Uterus (tissue), 4 donors: ENCODE data around the gene RABGGTA. TPM values are rescaled to one million over a fixed set of nuclear protein-coding genes. Genes with fewer than 3 reads are reported as not detected.

Source experiments
- DNase-seq, 2 donors: peaks; one replicate each; pipeline ENCODE4 v3.0.0-alpha.2; 2019 to 2020
- H3K27ac ChIP-seq, 2 donors: fragments of 200-600 bp; sonication (generic); 1 replicate in 1 of 2; 2 replicates in 1 of 2; pipeline ENCODE4 v1.5.1; 2016 to 2018
- H3K27me3 ChIP-seq, 2 donors: fragments of 200-600 bp; sonication (generic); one replicate each; pipeline ENCODE4 v1.5.1; 2018 to 2019; ENCODE audit warnings: control low read depth in 1 of 2
- H3K36me3 ChIP-seq, 2 donors: fragments of 200-600 bp; sonication (generic); one replicate each; pipeline ENCODE4 v1.5.1; 2019; ENCODE audit warnings: control low read depth in 1 of 2
- H3K4me1 ChIP-seq, 2 donors: fragments of 200-600 bp; sonication (generic); one replicate each; pipeline ENCODE4 v1.5.1; 2018 to 2019; ENCODE audit warnings: control low read depth in 1 of 2
- H3K4me3 ChIP-seq, 2 donors: fragments of 200-600 bp; sonication (generic); 1 replicate in 1 of 2; 2 replicates in 1 of 2; pipeline ENCODE4 v1.5.1; 2018 to 2019; ENCODE audit warnings: mild to moderate bottlenecking in 1 of 2
- H3K9me3 ChIP-seq, 2 donors: fragments of 200-600 bp; sonication (generic); one replicate each; pipeline ENCODE4 v1.5.1; 2019; ENCODE audit warnings: control low read depth in 1 of 2
- POLR2A ChIP-seq, 2 donors: fragments of 450-650 bp; IDR thresholded peaks; one replicate each; pipeline ENCODE4 v1.6.1; 2016; ENCODE audit warnings: antibody characterized with exemption in 2 of 2, mild to moderate bottlenecking in 1 of 2, moderate library complexity in 1 of 2
- intact Hi-C: fragments of 100-400 bp; cut with DNase I; formaldehyde crosslinking; loops from one replicate; pipeline ENCODE4 v1.15.1; 2023; ENCODE audit warnings: low total_unique reads
- total RNA-seq, 4 donors: library from RNA; depleted of rRNA in 3 of 4; stranded (reverse); fragments of >200 nt in 3 of 4; gene quantifications; one replicate each; pipeline versions ENCODE4 v1.1.0 to v1.2.4, GENCODE V29; 2014 to 2023
- TF ChIP-seq, protein P1 (sequence below), 4 experiments: fragments of 200-600 bp in 2 of 4; fragments of 450-650 bp in 2 of 4; sonication (generic) in 2 of 4; IDR thresholded peaks; one replicate each; pipeline ENCODE4 v1.5.1; 2016 to 2019; ENCODE audit warnings: antibody characterized with exemption in 4 of 4, mild to moderate bottlenecking in 2 of 4, moderate library complexity in 1 of 4
- donor health status: DM: yes; HTN: yes; CAD: no.

RABGGTA gene
- total RNA-seq, 4 donors from 2014 or later: 9.2 to 67.9 (median 23.2) TPM

DNA sequence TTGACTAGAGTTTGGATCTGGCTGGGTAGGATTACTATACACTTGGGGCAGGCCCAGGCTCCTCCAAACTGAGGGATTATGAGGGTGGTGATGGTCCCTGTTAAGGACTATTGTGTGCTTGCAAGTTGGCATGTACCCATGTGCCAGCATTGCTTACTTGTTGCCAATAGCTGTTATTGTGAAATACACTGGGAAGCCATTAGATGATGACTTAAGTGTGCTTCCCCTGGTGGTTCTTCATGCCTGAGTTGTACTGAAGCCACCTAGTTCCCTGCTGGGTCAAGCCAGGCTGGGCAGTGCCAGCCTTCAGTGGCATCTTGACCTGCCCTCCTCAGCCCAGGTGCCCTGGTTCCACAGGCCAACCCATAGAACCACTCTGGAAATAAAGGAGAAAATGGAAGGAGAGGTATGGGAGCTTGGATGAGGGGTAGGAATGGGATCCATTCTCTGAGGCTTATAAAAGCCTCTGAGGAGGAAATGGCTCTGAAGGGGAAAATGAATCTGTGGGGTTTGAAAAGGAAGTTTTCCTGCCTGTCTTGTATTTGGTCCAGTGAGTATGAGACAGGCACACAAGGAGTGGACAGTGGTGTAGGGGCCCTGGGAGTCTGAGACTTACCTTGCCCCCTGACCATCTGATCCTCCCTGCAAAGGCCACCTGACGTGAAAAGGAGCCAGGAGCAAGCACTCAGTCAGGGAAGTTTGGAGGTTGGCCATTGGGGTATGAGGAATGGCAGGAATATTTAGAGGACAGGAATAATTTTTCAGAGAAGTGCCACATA, 40.6 kb upstream of the RABGGTA start:
- TF ChIP-seq POLR2A (IDR thresholded peaks at IDR 0.05): no peak
- no peak for DNase-seq
- Histone ChIP-seq H3K27ac (peak overlapping the region; percentile 78 to 80), H3K4me3 (peak overlapping the region in 1 of 2 donors; percentile 61), H3K4me1 (peaks cover 5 to 20% of the 10 kb centered on the region in 2 donors), H3K36me3 (no peaks in the 10 kb centered on the region), H3K27me3 (no peaks in the 10 kb centered on the region), H3K9me3 (no peaks in the 10 kb centered on the region)
- intact Hi-C loops: no loop called here

DNA sequence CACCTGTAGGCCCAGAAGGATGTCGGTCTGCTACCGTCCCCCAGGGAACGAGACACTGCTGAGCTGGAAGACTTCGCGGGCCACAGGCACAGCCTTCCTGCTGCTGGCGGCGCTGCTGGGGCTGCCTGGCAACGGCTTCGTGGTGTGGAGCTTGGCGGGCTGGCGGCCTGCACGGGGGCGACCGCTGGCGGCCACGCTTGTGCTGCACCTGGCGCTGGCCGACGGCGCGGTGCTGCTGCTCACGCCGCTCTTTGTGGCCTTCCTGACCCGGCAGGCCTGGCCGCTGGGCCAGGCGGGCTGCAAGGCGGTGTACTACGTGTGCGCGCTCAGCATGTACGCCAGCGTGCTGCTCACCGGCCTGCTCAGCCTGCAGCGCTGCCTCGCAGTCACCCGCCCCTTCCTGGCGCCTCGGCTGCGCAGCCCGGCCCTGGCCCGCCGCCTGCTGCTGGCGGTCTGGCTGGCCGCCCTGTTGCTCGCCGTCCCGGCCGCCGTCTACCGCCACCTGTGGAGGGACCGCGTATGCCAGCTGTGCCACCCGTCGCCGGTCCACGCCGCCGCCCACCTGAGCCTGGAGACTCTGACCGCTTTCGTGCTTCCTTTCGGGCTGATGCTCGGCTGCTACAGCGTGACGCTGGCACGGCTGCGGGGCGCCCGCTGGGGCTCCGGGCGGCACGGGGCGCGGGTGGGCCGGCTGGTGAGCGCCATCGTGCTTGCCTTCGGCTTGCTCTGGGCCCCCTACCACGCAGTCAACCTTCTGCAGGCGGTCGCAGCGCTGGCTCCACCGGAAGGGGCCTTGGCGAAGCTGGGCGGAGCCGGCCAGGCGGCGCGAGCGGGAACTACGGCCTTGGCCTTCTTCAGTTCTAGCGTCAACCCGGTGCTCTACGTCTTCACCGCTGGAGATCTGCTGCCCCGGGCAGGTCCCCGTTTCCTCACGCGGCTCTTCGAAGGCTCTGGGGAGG, 39.5 kb upstream of the RABGGTA start, which contains the start of gene LTB4R:
Gene LTB4R (plus strand): TSS at position 857 of the 959 bp plus-strand sequence. CDS start 4,150 bp downstream, outside the sequence.
- intact Hi-C loops: no loop called here
- TF ChIP-seq POLR2A (IDR thresholded peaks at IDR 0.05): peak in 1 of 2 donors; percentile 30
- TF ChIP-seq, protein P1, sequence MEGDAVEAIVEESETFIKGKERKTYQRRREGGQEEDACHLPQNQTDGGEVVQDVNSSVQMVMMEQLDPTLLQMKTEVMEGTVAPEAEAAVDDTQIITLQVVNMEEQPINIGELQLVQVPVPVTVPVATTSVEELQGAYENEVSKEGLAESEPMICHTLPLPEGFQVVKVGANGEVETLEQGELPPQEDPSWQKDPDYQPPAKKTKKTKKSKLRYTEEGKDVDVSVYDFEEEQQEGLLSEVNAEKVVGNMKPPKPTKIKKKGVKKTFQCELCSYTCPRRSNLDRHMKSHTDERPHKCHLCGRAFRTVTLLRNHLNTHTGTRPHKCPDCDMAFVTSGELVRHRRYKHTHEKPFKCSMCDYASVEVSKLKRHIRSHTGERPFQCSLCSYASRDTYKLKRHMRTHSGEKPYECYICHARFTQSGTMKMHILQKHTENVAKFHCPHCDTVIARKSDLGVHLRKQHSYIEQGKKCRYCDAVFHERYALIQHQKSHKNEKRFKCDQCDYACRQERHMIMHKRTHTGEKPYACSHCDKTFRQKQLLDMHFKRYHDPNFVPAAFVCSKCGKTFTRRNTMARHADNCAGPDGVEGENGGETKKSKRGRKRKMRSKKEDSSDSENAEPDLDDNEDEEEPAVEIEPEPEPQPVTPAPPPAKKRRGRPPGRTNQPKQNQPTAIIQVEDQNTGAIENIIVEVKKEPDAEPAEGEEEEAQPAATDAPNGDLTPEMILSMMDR (IDR thresholded peaks at IDR 0.05): peak in 2 of 4 experiments; percentile 28 to 35
- no peaks in the 10 kb centered on the region for H3K36me3 ChIP-seq
- DNase-seq: peak in 1 of 2 donors; percentile 73
- H3K27ac ChIP-seq: peak within 1 kb of the TSS; percentile 78 to 80
- H3K9me3 ChIP-seq: no peaks in the 10 kb centered on the region
- peaks cover 5 to 11% of the 10 kb centered on the region in 2 donors for H3K4me1 ChIP-seq
- peak within 1 kb of the TSS; percentile 32 to 61 for H3K4me3 ChIP-seq
- no peaks in the 10 kb centered on the region for H3K27me3 ChIP-seq

DNA sequence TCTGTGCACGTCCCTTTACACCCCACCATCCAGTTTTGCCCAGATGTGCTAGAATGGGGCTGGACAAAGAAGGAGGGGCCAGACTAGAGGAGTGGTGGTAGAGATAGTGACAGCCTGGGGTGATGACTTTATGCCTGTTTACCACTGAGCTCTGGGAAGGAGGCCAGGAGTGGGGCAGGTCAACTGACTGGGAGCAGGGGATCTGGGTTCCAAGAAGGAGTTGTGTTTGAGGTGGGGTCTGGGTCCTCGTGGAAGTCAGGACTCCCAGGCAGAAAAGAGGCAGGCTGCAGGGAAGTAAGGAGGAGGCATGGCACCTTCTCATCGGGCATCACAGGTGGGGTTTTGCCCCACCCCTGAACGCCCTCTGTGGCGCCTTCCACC, 38.9 kb upstream of the RABGGTA start:
- intact Hi-C loops: no loop called here
- Histone ChIP-seq H3K36me3 (no peaks in the 10 kb centered on the region), H3K4me1 (peaks cover 5 to 11% of the 10 kb centered on the region in 2 donors), H3K27me3 (no peaks in the 10 kb centered on the region), H3K9me3 (no peaks in the 10 kb centered on the region), H3K4me3 (peak overlapping the region in 1 of 2 donors; percentile 61), H3K27ac (peak overlapping the region; percentile 78 to 80)
- DNase-seq: no peak
- no peak for TF ChIP-seq POLR2A (IDR thresholded peaks at IDR 0.05)
- TF ChIP-seq, protein P1 (IDR thresholded peaks at IDR 0.05): no peak

DNA sequence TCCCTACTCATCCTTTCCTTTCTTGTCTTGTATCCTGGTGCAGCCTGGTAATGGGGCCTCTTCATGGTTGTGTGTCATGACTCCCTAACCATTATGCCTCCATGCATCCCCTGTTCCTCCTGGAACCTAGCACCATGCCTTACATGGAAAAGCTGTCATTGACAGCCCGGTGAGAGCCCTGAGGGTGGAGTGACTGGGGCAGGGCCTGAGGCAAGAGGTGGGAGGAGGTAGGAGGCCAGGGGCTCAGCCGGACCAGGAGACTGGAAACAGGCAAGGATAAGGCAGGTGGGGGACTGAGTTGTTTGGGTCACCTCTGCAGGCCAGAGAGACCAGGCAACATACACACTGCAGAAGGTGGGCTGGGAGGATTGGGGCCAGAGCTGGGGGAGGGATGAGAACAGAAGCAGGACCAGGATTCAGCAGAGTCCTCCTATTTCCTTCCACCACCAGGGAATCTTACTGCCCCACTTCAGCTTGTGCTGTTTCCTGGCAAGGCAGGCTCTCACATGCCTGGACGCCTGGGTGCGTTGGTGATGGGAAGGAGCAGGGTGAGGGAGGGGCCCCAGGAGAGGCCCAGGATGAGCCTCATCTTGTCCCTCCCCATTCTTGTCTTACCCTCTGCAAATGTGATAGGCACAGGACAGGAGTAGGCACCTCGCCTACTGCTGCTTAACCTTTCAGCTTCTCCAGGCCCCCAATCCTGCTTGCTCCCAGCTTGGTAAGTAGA, 38.3 kb upstream of the RABGGTA start, which contains the start of gene LTB4R2:
Gene LTB4R2 (plus strand): TSS at position 603 of the 727 bp plus-strand sequence. CDS start 525 bp downstream, outside the sequence.
- no peak for DNase-seq
- no peaks in the 10 kb centered on the region for H3K36me3 ChIP-seq
- H3K9me3 ChIP-seq: no peaks in the 10 kb centered on the region
- no peaks in the 10 kb centered on the region for H3K27me3 ChIP-seq
- H3K27ac ChIP-seq: peak within 1 kb of the TSS; percentile 78 to 80
- H3K4me1 ChIP-seq: peaks cover 5 to 11% of the 10 kb centered on the region in 2 donors
- intact Hi-C loops: no loop called here
- H3K4me3 ChIP-seq: peak within 1 kb of the TSS; percentile 32 to 61
- TF ChIP-seq, protein P1 (IDR thresholded peaks at IDR 0.05): no peak
- TF ChIP-seq POLR2A (IDR thresholded peaks at IDR 0.05): no peak
